Duodenal mucosa (tissue), 2 donors: Measurements from ENCODE around the gene CSTPP1.
"Not testable (repeated sequence)": the region's sequence is repeated elsewhere in the genome, so short reads cannot be mapped to it uniquely, and the experiment has no call there.

ENCODE experiments used
- H3K27ac ChIP-seq: one replicate; pipeline ENCODE4 v1.7.0; 2013; ENCODE audit warnings: low read depth, low read length
- H3K27me3 ChIP-seq, 2 donors: one replicate each; pipeline ENCODE4 v1.7.0; 2013; ENCODE audit warnings: low read length in 2 of 2, control low read depth in 1 of 2; ENCODE audit not compliant: insufficient read depth in 2 of 2, control insufficient read depth in 1 of 2
- H3K36me3 ChIP-seq, 2 donors: one replicate each; pipeline ENCODE4 v1.7.0; 2013; ENCODE audit warnings: low read length in 2 of 2, control low read depth in 1 of 2; ENCODE audit not compliant: insufficient read depth in 2 of 2, control insufficient read depth in 1 of 2
- H3K4me1 ChIP-seq, 2 donors: one replicate each; pipeline ENCODE4 v1.7.0; 2013; ENCODE audit warnings: low read length in 2 of 2, control low read depth in 1 of 2; ENCODE audit not compliant: insufficient read depth in 2 of 2, control insufficient read depth in 1 of 2
- H3K4me3 ChIP-seq, 2 donors: one replicate each; pipeline ENCODE4 v1.7.0; 2013; ENCODE audit warnings: low read length in 2 of 2, low read depth in 1 of 2
- H3K9ac ChIP-seq, 2 donors: one replicate each; pipeline ENCODE4 v1.7.0; 2013; ENCODE audit warnings: low read length in 2 of 2, low read depth in 1 of 2
- H3K9me3 ChIP-seq, 2 donors: one replicate each; pipeline ENCODE4 v1.7.0; 2013; ENCODE audit warnings: low read length in 2 of 2, control low read depth in 1 of 2; ENCODE audit not compliant: control insufficient read depth in 1 of 2

Gene CSTPP1

DNA sequence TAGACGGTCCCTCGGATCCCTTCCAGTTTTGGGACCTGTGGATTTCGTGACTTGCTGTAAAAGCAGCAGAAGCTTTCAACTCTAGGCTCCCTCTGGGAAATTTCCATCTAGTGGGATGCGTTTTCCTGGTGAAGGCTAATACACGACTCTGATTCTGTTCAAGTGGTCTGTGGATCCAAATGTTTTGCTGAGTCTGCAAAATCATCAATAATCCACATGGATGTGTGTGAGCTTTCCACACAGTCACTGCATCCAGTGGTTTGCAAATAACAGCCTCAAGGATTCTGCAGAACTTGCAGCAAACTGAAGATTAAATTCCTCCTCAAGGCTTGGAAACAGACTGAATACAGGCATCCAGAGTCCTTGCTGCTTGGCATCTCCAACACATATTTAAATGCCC lies 266.0 kb downstream of the CSTPP1 start:
- H3K36me3 ChIP-seq: no peaks in the 10 kb centered on the region
- no peak overlapping the region for H3K27ac ChIP-seq
- no peaks in the 10 kb centered on the region for H3K9me3 ChIP-seq
- no peaks in the 10 kb centered on the region for H3K4me1 ChIP-seq
- H3K9ac ChIP-seq: no peak overlapping the region
- no peaks in the 10 kb centered on the region for H3K27me3 ChIP-seq
- no peak overlapping the region for H3K4me3 ChIP-seq

DNA sequence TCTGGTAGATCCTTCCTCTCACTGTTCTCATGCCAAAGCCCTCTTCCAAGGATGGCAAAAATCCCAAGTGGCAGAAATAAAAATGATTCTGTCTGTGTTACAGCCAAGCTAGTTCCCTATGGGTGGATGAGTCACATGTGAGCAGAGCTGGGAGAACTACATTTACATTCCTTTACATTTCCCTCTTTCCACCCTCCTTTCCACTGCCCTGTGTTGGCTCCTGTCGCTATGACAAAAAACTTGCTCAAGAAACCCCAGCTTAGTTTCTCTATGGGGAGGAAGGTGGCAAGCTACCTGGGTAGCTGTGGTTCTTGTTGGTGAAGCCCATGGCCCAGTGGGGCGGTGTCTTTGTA lies 268.1 kb downstream of the CSTPP1 start:
- Histone ChIP-seq H3K27ac (no peak overlapping the region), H3K36me3 (no peaks in the 10 kb centered on the region), H3K9ac (no peak overlapping the region), H3K4me3 (no peak overlapping the region), H3K9me3 (no peaks in the 10 kb centered on the region), H3K4me1 (no peaks in the 10 kb centered on the region), H3K27me3 (no peaks in the 10 kb centered on the region)

GRCh38 chr11:47206577-47206976 lies 270.0 kb downstream of the CSTPP1 start:
- not testable (repeated sequence) for H3K4me1 ChIP-seq, H3K4me3 ChIP-seq, H3K9me3 ChIP-seq, H3K27ac ChIP-seq, H3K9ac ChIP-seq, H3K36me3 ChIP-seq, H3K27me3 ChIP-seq

DNA sequence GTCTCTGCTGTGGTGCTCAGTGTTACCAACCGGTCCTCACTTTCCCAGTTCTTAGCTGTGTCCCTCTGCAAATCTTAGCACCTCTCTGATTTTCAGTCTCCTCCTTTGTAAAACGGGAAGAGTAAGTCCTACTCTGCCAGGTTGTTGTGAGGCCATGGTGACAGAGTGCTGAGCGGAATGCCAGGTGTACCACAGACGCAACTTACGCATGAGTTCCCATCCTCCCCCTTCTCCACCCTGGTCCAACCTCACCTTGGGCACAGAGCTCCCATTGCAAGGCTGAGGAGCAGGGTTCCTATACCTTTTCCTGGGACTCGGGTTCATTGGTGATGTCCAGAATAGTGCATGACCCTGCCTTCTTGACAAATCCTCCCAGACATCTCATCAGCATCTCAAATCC lies 270.9 kb downstream of the CSTPP1 start:
- Histone ChIP-seq H3K4me3 (no peak overlapping the region), H3K27ac (no peak overlapping the region), H3K9ac (no peak overlapping the region), H3K4me1 (no peaks in the 10 kb centered on the region), H3K9me3 (no peaks in the 10 kb centered on the region), H3K36me3 (no peaks in the 10 kb centered on the region), H3K27me3 (no peaks in the 10 kb centered on the region)

DNA sequence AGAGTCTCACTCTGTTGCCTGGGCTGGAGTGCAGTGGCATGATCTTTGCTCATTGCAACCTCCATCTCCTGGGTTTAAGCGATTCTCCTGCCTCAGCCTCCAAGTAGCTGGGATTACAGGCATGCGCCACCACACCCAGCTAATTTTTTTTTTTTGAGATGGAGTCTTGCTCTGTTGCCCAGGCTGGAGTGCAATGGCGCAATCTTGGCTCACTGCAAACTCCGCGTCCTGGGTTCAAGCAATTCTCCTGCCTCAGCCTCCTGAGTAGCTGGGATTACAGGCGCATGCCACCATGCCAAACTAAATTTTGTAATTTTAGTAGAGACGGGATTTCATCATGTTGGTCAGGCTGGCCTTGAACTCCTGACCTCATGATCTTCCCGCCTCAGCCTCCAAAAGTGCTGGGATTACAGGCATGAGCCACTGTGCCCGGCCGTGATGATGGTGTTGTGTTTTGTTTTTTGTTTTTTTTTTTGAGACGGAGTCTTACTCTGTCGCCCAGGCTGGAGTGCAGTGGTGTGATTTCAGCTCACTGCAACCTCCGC lies 271.5 kb downstream of the CSTPP1 start:
- H3K9ac ChIP-seq, H3K4me1 ChIP-seq, H3K27ac ChIP-seq, H3K4me3 ChIP-seq, H3K9me3 ChIP-seq, H3K36me3 ChIP-seq, H3K27me3 ChIP-seq: not testable (repeated sequence)

GRCh38 chr11:47208628-47209027 lies 272.1 kb downstream of the CSTPP1 start:
- Histone ChIP-seq H3K4me1 (no peaks in the 10 kb centered on the region), H3K36me3 (no peaks in the 10 kb centered on the region), H3K9me3 (no peaks in the 10 kb centered on the region), H3K27me3 (no peaks in the 10 kb centered on the region), H3K4me3 (no peak overlapping the region), H3K27ac (no peak overlapping the region), H3K9ac (no peak overlapping the region)
